Measurements from ENCODE around the gene AARS2.

Gene AARS2

DNA sequence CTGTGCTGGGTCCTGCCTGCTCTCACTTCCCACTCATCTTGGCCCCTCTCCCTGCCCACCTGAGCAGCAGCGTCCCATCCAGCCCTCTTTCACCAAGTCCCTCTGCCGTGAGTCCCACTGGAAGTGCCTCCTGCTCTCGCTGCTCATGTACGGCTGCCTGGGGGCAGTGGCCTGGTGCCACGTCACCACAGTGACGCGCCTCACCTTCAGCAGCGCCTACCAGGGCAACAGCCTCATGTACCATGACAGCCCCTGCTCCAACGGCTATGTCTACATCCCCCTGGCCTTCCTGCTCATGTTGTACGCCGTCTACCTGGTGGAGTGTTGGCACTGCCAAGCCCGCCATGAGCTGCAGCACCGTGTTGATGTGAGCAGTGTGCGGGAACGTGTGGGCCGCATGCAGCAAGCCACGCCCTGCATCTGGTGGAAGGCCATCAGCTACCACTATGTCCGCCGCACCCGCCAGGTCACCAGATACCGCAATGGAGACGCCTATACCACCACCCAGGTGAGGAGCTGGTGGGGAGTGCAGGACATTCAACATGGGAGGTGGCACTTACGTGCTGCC, 40.1 kb downstream of the AARS2 start:
- Histone ChIP-seq H3K36me3 (no peaks in the 10 kb centered on the region), H3K27me3 (no peaks in the 10 kb centered on the region), H3K4me3 (ENCODE audit: low read depth, low read length) (no peak overlapping the region), H3K9me3 (no peaks in the 10 kb centered on the region), H3K4me1 (peaks cover 4% of the 10 kb centered on the region; the same call in 1 of the 2 replicates)
- no peak for DNase-seq
- TF ChIP-seq CTCF (IDR thresholded peaks at IDR 0.05; ENCODE audit: low read depth, low read length): no peak

GRCh38 chr6:44272529-44272928, 40.6 kb downstream of the AARS2 start:
- Histone ChIP-seq H3K4me3 (ENCODE audit: low read depth, low read length) (no peak overlapping the region), H3K4me1 (peaks cover 4% of the 10 kb centered on the region; the same call in 1 of the 2 replicates), H3K36me3 (no peaks in the 10 kb centered on the region), H3K9me3 (no peaks in the 10 kb centered on the region), H3K27me3 (no peaks in the 10 kb centered on the region)
- TF ChIP-seq CTCF (IDR thresholded peaks at IDR 0.05; ENCODE audit: low read depth, low read length): no peak
- no peak for DNase-seq

DNA sequence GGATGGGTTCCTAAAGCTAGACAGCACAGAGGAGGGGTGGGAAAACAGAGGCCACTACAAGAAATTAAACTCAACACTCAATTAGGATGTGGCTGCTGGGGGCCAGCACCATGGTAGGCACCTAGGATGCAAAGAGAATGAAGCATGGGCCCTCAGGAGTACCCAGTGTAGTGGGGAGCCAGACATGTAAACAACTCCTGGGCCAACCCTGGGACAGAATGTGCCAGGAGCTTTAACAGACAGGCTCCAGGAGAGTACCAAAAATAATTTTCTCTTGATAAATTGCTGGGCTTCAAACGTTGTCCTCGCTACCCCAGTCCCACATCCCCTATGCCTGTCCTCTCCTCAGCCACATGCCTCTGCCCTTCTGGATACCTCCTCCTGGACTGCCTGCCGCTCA, 41.2 kb downstream of the AARS2 start:
- Histone ChIP-seq H3K4me1 (peaks cover 4% of the 10 kb centered on the region; the same call in 1 of the 2 replicates), H3K36me3 (no peaks in the 10 kb centered on the region), H3K27me3 (no peaks in the 10 kb centered on the region), H3K9me3 (no peaks in the 10 kb centered on the region), H3K4me3 (ENCODE audit: low read depth, low read length) (no peak overlapping the region)
- no peak for TF ChIP-seq CTCF (IDR thresholded peaks at IDR 0.05; ENCODE audit: low read depth, low read length)
- DNase-seq: no peak

- no peak for DNase-seq
- TF ChIP-seq CTCF (IDR thresholded peaks at IDR 0.05; ENCODE audit: low read depth, low read length): no peak
- Histone ChIP-seq H3K4me3 (ENCODE audit: low read depth, low read length) (peak overlapping the region; percentile 34), H3K4me1 (peaks cover 4% of the 10 kb centered on the region; the same call in 1 of the 2 replicates), H3K9me3 (no peaks in the 10 kb centered on the region), H3K27me3 (no peaks in the 10 kb centered on the region), H3K36me3 (no peaks in the 10 kb centered on the region)
Measured at GRCh38 chr6:44271406-44271723, 41.8 kb downstream of the AARS2 start.

DNA sequence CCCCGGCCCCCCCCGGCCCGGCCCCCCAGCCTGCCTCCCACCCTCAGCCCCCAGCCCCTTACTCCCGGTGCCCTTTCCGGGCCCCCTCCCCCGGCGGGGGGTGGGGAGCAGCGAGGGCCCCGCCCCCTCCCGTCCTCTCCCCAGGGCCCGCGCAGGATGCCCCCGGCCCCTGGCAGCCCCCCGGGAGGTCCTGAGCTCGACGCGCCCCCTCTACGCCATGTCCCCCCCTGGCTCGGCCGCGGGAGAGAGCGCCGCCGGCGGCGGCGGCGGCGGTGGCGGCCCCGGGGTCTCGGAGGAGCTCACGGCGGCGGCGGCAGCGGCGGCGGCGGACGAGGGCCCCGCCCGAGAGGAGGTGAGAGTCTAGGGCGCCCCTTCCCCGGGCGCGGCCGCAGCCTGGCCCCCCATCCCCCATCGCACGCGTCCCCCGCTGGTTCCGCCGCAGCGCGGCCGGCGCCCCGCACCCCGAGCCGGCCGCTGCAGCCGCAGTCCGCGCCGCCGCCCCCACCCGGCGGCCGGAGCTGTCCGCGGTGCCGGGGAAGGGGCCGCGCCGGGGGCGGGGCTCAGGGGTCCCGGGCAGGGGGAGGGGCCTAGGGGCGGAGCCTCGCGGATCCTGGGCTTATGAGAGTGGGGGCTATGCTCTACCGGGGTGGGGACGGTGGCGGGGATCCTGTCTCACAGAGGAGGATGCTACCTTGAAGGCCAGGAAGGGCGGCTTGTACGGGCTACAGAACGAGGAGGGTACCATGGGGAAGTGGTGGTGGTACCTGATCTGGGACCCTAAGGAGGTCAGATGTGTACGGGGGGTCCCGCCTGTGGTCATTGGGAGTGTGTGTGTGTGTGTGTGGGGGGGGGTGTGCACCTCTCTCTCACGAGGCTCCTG, 42.4 kb downstream of the AARS2 start:
- no peaks in the 10 kb centered on the region for H3K36me3 ChIP-seq
- H3K4me3 ChIP-seq (ENCODE audit: low read depth, low read length): peak overlapping the region; percentile 48
- H3K9me3 ChIP-seq: no peaks in the 10 kb centered on the region
- no peaks in the 10 kb centered on the region for H3K27me3 ChIP-seq
- peaks cover 4% of the 10 kb centered on the region; the same call in 1 of the 2 replicates for H3K4me1 ChIP-seq
- no peak for TF ChIP-seq CTCF (IDR thresholded peaks at IDR 0.05; ENCODE audit: low read depth, low read length)
- peak; percentile 64 for DNase-seq

Data from BE2C (cell line).